Astrocyte (in vitro differentiated cells and primary cell): ENCODE measurements around the gene UVRAG.

Source experiments
- CTCF ChIP-seq: IDR thresholded peaks from 2 replicates; pipeline ENCODE4 v1.5.1; 2011; ENCODE audit warnings: low read depth, mild to moderate bottlenecking, inconsistent platforms, low read length, moderate library complexity; ENCODE audit not compliant: insufficient read depth
- EZH2 ChIP-seq: IDR thresholded peaks from 2 replicates; pipeline ENCODE4 v1.6.1; 2012; ENCODE audit warnings: mild to moderate bottlenecking, low read length, inconsistent platforms; ENCODE audit not compliant: insufficient read depth

- TF ChIP-seq EZH2 (no peak), CTCF (no peak)
Measured at GRCh38 chr11:75903276-75903675, 88.3 kb downstream of the UVRAG start.
